Panc1 (cell line): Measurements from ENCODE around the gene PATJ.

Experiments
- SIN3A ChIP-seq: IDR thresholded peaks from 2 replicates; pipeline ENCODE4 v1.6.1; 2012; ENCODE audit warnings: low read depth, mild to moderate bottlenecking, low read length, moderate library complexity, borderline replicate concordance; ENCODE audit not compliant: insufficient read depth
- TF ChIP-seq, protein P1 (sequence below): fragments of 450-650 bp; IDR thresholded peaks from 2 replicates; pipeline ENCODE4 v1.5.1; 2017; ENCODE audit warnings: mild to moderate bottlenecking

GRCh38 chr1:61979729-61980128, 237.4 kb downstream of the PATJ start:
- TF ChIP-seq, protein P1, sequence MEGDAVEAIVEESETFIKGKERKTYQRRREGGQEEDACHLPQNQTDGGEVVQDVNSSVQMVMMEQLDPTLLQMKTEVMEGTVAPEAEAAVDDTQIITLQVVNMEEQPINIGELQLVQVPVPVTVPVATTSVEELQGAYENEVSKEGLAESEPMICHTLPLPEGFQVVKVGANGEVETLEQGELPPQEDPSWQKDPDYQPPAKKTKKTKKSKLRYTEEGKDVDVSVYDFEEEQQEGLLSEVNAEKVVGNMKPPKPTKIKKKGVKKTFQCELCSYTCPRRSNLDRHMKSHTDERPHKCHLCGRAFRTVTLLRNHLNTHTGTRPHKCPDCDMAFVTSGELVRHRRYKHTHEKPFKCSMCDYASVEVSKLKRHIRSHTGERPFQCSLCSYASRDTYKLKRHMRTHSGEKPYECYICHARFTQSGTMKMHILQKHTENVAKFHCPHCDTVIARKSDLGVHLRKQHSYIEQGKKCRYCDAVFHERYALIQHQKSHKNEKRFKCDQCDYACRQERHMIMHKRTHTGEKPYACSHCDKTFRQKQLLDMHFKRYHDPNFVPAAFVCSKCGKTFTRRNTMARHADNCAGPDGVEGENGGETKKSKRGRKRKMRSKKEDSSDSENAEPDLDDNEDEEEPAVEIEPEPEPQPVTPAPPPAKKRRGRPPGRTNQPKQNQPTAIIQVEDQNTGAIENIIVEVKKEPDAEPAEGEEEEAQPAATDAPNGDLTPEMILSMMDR = no peak
- no peak for TF ChIP-seq SIN3A
